Testis (tissue), 3 donors: ENCODE data around the gene HIF3A. TPM values are rescaled to one million over a fixed set of nuclear protein-coding genes. Genes with fewer than 3 reads are reported as not detected.

Source experiments
- DNase-seq: peaks from one replicate; pipeline ENCODE4 v3.0.0-alpha.2; 2019
- H3K27ac ChIP-seq, 2 donors: fragments of 200-600 bp; sonication (generic); one replicate each; pipeline ENCODE4 v1.5.1; 2019
- H3K27me3 ChIP-seq: fragments of 200-600 bp; sonication (generic); one replicate; pipeline ENCODE4 v1.5.1; 2019
- H3K36me3 ChIP-seq: fragments of 200-600 bp; sonication (generic); one replicate; pipeline ENCODE4 v1.5.1; 2017; ENCODE audit warnings: low read depth; ENCODE audit errors: missing control alignments
- H3K4me1 ChIP-seq: fragments of 200-600 bp; sonication (generic); one replicate; pipeline ENCODE4 v1.5.1; 2019
- H3K4me3 ChIP-seq, 2 donors: fragments of 200-600 bp; sonication (generic); one replicate each; pipeline ENCODE4 v1.5.1; 2017 to 2019
- H3K9me3 ChIP-seq: fragments of 200-600 bp; sonication (generic); one replicate; pipeline ENCODE4 v1.5.1; 2017
- POLR2A ChIP-seq: fragments of 450-650 bp; IDR thresholded peaks from one replicate; pipeline ENCODE4 v1.6.1; 2017; ENCODE audit warnings: antibody characterized with exemption, mild to moderate bottlenecking, moderate library complexity
- WGBS, 2 donors: methylation state at CpG; one replicate each; pipeline ENCODE4 v1.1.5; 2018; 5-methylcytosine and 5-hydroxymethylcytosine counted together
- intact Hi-C: fragments of 100-400 bp; cut with DNase I; formaldehyde crosslinking; loops from one replicate; pipeline ENCODE4 v1.15.1; 2023; ENCODE audit warnings: low total_unique reads
- polyA plus RNA-seq: library from polyadenylated mRNA; stranded (reverse); fragments of 350-450 nt; fragmentation: Illumina TruSeq; extraction: RNeasy Lipid Tissue Mini Kit (QIAGEN cat#74804); gene quantifications from one replicate; pipeline ENCODE4 v1.2.3, GENCODE V29; 2014; ENCODE audit warnings: low read depth, low replicate concordance; ENCODE audit not compliant: insufficient read depth
- total RNA-seq, 2 donors: library from RNA; depleted of rRNA; stranded (reverse); fragments of >200 nt; gene quantifications; one replicate each; pipeline ENCODE4 v1.2.3, GENCODE V29; 2016
- TF ChIP-seq, protein P1 (sequence below), 3 experiments: fragments of 450-650 bp in 2 of 3; fragments of 200-600 bp in 1 of 3; sonication (generic) in 1 of 3; IDR thresholded peaks; one replicate each; pipeline ENCODE4 v1.5.1; 2016 to 2019; ENCODE audit warnings: antibody characterized with exemption in 3 of 3, mild to moderate bottlenecking in 2 of 3, moderate library complexity in 1 of 3

The HIF3A gene
- total and polyA plus RNA-seq, 3 donors from 2014 or later, result 3.8 to 105 (median 82.6) TPM

DNA sequence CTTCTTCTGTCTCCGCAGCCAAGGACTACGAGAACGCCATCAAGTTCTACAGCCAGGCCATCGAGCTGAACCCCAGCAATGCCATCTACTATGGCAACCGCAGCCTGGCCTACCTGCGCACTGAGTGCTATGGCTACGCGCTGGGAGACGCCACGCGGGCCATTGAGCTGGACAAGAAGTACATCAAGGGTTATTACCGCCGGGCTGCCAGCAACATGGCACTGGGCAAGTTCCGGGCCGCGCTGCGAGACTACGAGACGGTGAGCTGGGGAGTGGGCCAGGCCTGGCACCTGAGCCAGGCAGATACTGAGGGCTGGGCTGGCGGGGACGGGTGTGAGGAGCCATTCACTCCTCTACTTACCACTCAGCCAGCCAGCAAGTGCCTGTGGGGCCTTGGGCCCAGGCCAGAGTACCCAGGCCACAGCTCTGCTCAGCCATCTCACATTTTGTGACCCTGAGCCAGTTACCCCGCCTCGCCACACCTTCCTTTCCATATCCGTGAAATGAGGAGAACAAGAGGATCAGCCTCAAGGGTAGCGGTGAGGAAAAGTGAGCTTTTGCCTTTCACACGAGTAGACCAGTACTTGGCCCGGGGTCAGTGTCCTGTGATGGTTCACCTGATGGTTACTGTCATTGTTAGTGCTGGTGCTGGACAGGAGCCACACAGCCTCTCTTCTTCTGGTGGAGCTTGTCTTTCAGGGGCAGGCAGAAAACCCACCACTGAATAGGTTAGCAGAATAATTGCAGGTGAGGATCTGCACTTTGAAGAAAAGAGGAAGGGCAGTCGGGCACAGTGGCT is 57.1 kb downstream of the HIF3A start:
- Histone ChIP-seq H3K4me1 (peaks cover 28% of the 10 kb centered on the region), H3K9me3 (no peaks in the 10 kb centered on the region), H3K27ac (no peak overlapping the region), H3K4me3 (no peak overlapping the region), H3K36me3 (no peaks in the 10 kb centered on the region), H3K27me3 (no peaks in the 10 kb centered on the region)
- no peak for TF ChIP-seq POLR2A
- TF ChIP-seq, protein P1, sequence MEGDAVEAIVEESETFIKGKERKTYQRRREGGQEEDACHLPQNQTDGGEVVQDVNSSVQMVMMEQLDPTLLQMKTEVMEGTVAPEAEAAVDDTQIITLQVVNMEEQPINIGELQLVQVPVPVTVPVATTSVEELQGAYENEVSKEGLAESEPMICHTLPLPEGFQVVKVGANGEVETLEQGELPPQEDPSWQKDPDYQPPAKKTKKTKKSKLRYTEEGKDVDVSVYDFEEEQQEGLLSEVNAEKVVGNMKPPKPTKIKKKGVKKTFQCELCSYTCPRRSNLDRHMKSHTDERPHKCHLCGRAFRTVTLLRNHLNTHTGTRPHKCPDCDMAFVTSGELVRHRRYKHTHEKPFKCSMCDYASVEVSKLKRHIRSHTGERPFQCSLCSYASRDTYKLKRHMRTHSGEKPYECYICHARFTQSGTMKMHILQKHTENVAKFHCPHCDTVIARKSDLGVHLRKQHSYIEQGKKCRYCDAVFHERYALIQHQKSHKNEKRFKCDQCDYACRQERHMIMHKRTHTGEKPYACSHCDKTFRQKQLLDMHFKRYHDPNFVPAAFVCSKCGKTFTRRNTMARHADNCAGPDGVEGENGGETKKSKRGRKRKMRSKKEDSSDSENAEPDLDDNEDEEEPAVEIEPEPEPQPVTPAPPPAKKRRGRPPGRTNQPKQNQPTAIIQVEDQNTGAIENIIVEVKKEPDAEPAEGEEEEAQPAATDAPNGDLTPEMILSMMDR (IDR thresholded peaks at IDR 0.05), result no peak
- WGBS, 2 donors, result 88 to 94% methylated on average over 23 to 28 of the region's 28 CpGs
- no peak for DNase-seq
- intact Hi-C loops, result no loop called here

DNA sequence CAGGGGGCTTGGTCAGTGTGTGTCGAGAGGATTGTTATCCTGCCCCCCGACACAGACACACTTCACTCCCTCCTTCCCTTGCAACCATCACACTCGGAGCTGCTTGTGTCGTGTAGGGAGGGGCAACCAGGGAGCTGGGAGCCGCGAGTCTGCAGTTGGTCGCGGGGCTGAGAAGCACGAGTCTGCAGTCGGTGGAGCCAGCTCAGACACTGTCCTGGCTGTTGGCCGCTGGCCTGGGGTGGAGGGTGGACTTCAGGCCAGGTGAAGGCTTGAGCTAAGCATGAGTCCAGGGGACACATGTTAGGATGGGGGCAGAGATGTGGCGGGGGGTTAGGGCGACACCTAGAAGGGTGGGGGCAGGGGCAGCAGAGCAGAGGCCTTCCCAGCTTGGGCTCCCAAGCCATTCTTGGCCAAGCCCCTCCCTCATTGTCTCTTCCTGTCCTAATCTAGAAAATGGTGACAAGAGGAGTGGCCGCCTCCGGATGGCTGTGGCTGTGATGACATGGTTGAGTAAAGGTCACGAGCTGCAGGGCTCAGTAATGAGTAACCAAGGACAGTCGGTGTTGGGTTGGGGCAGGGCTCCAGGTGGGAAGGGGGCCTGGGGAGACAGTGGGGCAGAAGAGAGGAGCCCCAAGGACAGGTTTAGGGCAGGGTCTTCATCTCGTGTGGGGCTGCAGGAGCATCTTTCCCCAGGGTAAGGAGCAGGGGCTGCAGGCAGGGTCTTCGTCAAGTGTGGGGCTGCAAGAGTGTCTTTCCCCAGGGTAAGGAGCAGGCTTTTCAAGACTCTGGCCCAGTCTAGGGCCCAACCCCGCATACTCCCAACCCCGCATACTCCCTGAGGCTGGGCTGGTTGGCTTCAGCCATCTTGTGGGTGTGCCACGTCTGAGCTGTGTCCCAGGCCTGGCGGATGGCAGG is 58.6 kb downstream of the HIF3A start:
- Histone ChIP-seq H3K9me3 (no peaks in the 10 kb centered on the region), H3K27ac (no peak overlapping the region), H3K36me3 (no peaks in the 10 kb centered on the region), H3K4me3 (no peak overlapping the region), H3K4me1 (peaks cover 14% of the 10 kb centered on the region), H3K27me3 (no peaks in the 10 kb centered on the region)
- no peak for DNase-seq
- intact Hi-C loops, result no loop called here
- TF ChIP-seq POLR2A, result no peak
- TF ChIP-seq, protein P1 (IDR thresholded peaks at IDR 0.05), result no peak
- WGBS, 2 donors, result 89 to 92% methylated on average over 8 to 22 of the region's 23 CpGs

DNA sequence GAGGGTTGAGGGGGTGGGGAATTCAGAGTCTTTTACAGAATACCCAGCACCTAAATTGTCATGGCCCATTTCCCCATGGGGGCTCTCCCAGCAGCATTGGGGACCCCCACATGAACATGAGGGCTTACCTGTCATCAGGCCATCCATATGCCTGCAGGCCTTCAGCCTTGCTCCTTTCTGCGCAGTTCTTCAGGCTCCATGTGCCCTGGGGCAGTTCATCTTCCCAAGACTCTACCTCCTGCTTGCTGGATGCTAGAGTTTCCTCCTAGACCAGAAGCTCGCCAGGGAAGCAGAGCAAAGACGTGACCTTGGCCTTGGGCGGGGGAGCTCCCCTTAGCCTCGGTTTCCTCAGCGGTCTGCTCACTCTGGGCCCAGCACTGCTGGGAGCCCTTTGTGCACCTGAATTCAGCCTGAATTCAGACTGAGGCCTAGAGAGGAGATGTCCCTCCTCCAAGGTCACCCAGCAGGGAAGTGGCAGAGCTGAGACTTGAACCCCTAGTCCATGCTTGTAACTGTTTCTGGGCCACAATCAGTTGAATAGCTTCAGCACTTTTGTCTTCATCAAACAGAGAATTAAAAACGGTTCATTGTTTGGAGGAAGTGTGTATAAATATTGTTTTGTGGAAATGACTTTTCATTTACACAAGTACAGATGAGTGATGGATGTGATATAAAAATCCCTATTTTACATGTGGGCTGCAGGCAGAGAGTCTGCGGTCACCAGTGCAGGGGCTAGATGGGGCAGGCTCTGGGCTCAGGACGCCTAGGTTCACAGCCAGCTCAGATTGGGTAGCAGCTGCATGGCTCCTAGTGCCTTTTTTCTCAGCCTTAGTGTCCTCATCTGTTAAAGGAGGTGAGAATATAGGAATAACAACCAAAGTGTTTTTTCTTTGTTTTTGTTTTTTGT is 59.6 kb downstream of the HIF3A start:
- DNase-seq, result no peak
- no peaks in the 10 kb centered on the region for H3K36me3 ChIP-seq
- H3K4me3 ChIP-seq, result no peak overlapping the region
- H3K9me3 ChIP-seq, result no peaks in the 10 kb centered on the region
- 73 to 77% methylated on average over 9 of the region's 9 CpGs for WGBS, 2 donors
- H3K27me3 ChIP-seq, result no peaks in the 10 kb centered on the region
- intact Hi-C loops, result no loop called here
- H3K4me1 ChIP-seq, result peaks cover 5% of the 10 kb centered on the region
- no peak for TF ChIP-seq POLR2A
- TF ChIP-seq, protein P1 (IDR thresholded peaks at IDR 0.05), result no peak
- H3K27ac ChIP-seq, result no peak overlapping the region

DNA sequence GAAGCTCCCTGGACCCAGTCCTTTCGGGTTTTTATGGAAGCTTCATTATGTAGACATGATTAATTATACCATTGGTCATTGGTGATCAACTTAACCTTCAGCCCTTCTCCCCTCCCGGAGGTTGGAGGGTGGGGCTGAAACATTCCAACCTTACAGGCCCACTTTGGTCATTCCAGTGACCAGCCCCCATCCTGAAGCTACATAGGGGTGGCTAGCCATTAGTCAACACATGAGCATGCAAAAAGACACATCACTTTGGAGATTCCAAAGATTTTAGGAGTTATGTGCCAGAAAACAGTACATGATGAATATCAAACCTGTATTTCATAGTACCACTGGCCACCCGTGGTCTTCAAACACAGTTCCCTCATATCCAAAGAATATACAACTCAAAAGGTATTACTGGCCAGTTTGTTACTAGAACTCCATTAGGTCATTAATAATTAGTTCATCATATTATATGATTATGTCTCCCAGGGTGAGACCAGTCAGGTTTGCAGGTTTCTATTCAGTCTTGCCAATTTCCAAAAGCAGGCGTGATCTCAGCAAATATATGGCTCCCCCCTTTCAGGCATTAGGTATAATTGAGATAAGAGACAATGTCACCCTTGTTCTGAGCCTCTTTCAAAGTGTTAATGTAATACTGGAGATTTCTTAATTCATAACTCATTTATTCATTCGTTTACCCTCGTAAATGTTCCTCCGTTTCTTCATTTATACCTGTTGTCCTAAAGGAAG is 61.2 kb downstream of the HIF3A start:
- DNase-seq, result no peak
- H3K4me1 ChIP-seq, result no peaks in the 10 kb centered on the region
- intact Hi-C loops, result no loop called here
- no peaks in the 10 kb centered on the region for H3K36me3 ChIP-seq
- no peak overlapping the region for H3K27ac ChIP-seq
- TF ChIP-seq, protein P1 (IDR thresholded peaks at IDR 0.05), result no peak
- no peak for TF ChIP-seq POLR2A
- H3K9me3 ChIP-seq, result no peaks in the 10 kb centered on the region
- H3K27me3 ChIP-seq, result no peaks in the 10 kb centered on the region
- no peak overlapping the region for H3K4me3 ChIP-seq
- WGBS, 2 donors, result 82 to 83% methylated on average over 7 of the region's 7 CpGs
